Cortex of kidney (tissue), 1 donor: Measurements from ENCODE around the gene MAPKAP1.
"Not testable (repeated sequence)": the region's sequence is repeated elsewhere in the genome, so short reads cannot be mapped to it uniquely, and the experiment has no call there.

Experiments used
- DNase-seq: peaks from one replicate; lab custom pipeline; 2025; lab: John Stamatoyannopoulos, UW

MAPKAP1 gene

DNA sequence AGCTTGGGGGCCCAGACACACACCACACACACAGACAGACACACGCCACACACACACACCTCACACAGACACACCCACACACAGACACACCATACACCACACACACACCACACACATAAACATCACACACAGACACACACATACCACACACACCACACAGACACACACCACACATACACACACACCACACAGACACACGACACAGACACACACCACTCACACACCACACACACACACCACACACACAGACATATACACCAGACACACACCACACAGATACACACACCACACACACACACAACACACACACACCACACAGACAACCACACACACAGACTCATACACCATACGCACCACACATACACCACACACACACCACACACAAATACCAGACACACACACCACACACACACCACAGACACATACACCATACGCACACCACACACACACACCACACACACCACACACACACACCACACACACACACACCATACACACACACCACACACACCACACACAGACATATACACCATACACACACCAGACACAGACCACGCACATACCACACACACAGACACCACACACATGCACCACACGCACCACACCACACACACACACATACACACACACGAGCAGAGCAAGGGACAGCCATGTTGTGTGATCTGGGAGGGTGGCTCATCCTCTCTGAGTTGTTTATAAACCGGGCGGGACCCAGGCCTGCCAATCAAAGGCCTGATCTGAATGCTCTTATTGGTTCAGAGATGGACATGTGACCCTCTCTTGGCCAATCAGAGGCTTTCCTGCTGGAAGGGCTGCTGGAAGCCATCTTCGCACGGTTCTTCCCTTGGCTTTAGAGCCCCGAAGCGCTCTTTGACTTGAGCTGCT is 297.1 kb downstream of the MAPKAP1 start:
- no peak for DNase-seq

DNA sequence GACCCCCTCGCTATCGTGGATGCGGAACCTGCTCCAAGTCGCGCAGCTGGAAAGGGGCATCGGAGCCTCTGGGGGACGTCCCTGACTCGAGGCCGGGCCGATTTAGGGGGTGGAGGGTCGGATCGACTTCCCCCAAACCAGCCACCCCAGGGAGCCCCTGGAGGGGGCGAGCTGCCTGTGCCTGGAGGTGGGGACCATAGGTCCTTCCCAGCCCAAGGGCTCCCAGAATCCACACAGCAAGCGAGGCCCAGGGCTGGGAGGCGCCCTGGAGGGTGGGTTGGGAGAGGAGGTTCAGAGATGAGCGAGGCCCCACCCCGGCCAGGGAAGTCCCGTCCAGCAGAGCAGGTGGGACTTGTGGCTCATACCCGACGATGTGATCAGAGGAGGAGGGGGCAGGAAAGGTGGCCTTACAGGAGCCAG is 297.8 kb downstream of the MAPKAP1 start:
- DNase-seq, result no peak

DNA sequence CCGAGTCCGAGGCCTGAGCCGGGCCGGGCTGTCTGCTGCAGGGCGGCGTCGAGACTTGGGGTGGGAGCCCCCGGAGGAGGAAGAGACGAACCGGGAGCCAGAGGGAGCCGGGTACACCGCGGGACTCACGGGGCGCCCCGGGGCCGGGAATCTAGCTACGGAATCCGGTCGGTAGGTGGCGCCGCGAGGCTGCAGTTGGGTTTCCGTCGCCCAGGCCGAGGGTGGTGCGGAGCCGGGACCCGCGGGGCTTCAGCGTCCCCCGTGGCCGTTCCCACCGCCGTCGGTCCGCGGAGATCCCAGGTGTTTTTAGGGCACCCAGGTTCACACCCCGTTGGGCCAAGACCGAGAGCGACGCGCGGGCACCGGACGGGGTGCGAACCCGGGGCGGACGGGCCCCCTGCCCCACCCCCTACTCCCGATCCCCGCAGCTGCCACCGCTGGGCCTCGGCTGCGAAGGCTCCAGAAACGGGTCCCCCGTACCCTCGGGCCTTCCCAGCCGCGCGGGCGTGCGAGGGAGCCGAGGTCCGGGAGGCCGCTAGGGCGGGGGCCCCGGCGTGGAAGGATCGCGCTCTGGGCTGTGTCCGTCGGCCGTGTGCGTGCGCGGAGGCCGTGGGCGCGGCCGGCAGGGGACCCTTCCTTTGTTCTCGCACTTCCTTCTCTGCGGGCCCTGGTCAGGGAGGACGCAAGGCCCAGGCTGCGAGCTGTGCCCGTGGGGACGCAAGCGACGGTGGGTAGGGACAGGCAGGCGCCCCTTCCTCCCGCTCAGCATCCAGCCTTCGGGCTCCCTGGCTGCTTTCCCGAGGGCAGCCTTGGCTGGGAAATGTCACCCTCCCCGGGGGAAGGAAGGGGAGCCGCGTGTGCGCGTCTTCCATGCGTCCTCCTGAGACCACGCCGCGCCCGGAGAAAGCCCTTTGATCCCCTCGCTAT is 298.8 kb downstream of the MAPKAP1 start:
- no peak for DNase-seq

DNA sequence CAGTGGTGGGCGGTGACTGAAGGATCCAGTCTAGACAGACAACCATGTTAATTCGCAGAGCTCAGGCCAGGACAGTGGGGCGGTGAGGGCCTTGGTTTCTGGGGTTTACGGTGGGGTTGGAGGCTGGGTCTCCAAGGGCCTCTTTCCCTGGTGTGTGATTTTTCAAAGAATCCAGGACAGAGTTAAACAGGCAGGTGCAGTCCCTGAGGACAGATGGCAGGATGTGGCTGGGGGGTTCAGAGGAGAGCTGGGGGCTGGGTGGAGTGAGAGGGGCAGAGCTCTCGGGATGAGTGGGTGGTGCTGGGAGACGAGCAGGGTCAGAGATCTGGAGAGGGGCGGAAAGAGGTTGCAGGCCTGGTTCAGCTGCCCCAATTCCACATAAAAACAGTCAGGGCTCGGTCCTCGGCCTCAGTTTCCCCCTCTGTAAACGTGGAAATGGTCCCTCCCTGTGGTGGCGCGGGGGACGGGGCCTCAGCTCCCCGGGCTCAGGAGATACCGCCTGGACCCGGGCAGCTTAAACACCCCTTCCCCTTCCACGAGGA is 299.5 kb downstream of the MAPKAP1 start:
- DNase-seq, result no peak

DNA sequence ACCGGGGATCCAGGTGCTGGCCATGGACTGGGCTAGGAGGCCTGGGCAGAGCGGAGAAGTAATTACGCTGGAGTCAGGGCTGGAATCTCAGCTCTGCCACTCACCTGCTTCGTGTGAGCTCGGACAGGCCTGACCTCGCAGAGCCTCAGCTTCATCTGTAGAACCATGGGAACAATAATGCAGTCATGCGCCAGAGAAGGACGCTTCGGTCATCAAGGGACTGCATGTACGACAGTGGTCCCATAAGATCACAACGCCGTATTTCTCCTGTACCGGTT is 300.3 kb downstream of the MAPKAP1 start:
- DNase-seq, result no peak

DNA sequence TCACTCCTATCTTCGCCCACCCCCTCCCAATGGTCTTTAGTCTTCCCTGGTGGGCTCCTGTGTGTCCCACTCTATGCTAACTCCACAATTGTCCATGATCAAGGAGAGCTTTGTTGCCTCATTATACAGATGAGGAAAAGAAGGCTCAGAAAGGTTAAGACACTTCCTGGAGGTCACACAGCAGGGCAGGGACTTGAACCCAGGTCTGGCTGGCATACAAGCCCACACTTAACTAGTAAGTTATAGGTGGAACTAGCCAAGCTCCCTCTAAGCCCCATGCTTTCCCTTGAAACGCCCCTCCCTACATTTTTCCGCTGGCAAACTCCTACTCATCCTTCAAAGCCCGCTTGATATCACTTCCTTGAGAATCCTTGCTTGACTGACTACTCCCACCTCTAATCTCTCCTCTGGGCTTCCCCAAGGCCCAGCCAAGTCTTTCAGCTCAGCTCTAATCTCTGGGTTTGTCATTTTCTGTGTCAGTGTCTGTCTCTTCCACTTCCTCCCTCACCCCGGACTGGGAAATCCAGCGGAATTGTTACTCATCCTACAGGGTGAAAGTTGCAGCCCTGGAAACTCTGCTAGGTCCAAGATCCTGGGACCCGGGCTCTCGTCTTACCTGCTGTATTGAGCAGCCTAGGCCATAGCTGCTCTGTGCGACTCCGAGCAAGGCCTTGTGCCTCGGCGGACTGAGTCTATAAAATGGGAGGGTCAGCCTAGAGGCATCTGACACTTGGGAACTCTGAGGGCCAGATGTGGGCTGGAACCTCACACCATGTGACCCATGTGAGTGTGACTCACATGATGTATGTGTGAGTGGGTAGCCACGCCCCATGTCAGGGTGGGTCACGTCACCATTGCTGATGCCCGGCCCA is 300.8 kb downstream of the MAPKAP1 start:
- no peak for DNase-seq

DNA sequence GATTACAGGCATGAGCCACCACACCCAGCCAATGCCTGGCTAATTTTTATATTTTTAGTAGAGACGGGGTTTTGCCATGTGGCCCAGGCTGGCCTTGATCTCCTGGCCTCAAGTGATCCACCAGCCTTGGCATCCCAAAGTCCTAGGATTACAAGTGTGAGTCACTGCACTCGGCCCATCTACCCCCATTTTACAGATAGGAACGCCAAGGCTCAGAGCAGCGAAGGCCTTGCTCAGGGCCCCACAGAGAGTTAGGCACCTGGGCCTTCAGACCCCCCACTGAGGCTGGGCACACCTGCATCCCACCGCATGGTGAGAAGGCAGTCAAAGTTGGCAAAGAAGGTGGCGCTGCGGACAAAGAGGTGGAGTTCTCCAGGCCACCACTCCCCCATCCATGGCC is 302.3 kb downstream of the MAPKAP1 start:
- no peak for DNase-seq

DNA sequence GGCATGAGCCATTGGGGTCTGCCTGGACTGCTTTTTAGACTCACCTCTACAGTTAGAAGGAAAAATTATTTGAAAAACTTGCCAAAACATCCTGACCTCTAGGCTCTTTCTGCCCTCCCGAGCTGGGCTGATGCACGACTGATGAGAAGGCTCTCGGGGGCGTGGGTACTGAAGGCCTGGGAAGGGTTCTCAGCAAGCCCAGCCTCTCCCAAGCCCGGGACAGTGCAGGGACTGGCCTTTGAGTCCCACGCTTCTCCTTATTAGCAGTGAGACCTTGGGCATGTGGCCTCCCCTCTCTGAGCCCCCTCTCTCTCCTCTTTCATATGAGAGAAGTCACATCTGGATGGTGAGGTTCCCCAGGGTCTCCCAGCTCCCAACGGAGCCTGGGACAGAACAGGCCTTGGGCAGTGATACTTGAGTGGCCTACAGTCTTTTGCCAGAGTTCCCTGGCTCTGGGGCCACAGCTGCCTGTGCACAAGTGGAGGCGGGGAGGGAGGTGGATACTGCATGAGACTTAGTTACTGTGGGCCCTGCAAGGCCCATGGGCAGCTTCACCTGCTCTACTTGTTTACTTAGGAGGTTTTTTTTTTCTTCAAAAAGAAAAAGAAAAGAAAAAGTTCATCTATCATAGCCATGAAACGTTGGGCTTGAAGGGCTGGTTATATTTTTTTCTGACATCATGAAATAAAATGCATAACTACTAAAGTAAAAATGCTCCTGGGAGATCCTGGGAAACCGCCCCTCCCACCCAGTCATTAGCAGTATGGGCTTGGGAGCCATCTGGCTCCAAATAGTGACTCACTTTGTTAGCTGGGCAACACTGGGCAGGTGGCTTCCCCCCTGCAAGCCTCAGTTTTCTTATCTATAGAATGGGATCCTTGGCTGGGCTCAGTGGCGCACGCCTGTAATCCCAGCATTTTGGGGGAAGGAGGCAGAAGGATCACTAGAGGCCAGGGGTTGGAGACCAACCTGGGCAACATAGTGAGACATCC is 306.0 kb downstream of the MAPKAP1 start:
- no peak for DNase-seq

DNA sequence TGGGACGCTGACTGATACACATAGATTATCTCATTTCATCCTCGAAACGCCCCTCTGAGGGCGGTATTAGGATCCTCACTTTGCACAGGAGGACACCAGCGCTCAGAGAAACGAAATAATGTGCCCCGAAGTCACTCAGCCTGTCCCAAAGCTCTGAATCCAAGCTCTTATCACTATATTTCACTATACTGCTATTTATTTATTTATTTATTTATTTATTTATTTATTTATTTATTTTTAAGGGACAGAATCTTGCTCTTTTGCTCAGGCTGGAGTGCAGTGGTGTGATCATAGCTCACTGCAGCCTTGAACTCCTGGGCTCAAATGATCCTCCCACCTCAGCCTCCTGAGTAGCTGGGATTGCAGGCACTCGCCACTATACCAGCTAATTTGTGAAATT is 306.8 kb downstream of the MAPKAP1 start:
- not testable (repeated sequence) for DNase-seq

DNA sequence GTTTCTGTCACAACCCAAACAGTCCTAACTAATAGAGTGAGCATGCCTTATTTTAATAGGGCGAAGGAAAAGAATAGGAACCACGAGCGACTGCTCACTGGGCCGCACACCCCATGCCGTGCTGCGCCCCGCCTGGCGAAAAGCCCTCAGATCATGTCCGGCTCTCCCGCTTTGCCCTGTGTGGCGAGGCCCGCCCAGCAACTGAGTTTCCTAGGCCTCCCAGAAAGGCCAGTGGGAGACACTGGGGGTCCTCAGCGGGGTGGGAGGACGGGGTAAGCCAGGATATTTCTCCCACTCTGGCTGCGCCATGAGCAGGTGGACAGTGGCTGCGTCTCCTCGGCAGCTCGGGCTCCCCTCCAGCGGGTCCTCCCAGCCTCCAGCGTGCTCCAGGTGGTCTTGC is 307.3 kb downstream of the MAPKAP1 start:
- no peak for DNase-seq

DNA sequence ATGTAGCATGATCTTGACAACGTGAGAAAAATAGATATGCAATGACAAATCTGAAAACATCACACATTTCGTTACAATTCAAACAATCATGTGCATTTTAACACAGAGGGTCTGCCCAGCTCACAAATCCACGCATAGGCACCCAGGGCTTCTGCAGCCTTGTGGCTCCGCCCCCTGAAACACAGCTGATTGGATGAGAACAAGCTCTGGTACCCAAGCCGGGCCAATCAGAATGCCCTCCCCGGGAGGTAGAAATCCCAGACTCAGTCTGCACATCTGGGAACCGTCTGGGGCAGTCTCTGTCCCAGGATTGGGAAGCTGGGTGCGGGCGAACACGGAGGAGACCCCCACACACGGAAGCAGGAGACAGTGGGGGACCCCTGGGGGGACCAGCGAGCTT is 307.8 kb downstream of the MAPKAP1 start:
- no peak for DNase-seq

DNA sequence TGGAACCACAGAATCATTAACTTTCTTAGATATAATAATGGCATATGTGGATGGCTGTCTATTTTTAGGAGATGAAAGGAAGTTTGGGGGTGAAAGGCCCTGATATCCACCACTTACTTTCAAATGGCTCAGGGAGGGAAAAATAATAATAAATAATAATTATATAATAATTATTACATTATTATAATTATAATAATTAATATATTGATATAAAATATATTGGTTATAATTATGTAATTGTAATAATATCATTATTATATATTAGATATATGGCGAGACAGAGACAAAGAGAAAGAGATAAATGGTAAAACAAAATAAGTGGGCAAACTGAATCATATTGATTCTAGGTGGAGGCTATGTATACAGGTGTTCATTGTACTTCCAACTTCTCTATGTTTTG is 308.8 kb downstream of the MAPKAP1 start:
- no peak for DNase-seq

DNA sequence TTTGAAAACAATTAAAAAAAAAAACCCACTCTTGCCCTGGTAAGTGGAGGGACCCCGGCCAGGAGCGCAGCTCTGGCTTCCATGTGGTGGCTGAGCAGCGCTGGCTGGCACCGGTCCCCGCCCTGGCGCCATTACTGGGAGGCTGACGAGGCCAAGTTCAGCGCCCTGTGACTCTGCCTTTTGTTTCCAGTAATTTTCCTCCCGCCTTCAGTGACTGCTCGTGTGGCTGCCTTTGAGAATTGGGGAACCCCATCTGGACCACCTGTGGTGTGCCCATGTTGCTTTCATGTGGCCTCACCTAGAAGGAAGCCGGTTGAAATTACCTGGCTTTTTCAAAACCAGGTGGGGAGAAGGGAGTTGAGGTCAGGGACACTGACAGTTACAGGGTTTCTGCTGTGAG is 309.3 kb downstream of the MAPKAP1 start:
- no peak for DNase-seq

DNA sequence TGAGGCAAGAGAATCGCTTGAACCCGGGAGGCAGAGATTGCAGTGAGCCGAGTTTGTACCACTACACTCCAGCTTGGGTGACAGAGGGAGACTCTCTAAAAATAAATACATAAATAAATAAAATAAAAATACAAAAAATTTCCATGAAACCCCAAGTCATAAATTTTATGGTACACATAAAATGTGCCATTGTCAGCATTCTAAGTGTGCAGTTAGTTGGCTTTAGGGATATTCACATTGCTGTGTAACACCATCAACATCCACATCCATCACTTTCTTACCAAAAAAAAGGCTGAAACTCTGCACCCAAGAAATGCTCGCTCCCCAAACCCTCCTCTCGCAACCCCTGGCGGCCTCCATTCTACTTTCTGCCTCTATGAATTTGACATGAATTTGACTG is 310.2 kb downstream of the MAPKAP1 start:
- no peak for DNase-seq

DNA sequence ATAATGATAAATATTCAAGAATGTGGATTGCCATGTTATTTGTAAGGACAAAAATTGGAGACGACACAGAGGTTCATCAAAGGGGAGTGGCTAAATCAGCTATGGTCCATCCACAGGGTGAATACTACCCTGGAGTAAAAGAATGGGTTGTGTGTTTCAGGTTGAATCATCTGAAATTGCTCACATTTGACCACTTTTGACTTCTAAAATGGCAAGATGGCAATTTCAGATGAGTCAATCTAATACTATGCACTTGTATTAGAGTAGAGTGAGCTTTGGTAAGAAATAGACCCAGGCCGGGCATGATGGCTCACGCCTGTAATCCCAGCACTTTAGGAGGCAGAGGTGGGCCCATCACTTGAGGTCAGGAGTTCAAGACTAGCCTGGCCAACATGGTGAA is 313.6 kb downstream of the MAPKAP1 start:
- DNase-seq, result no peak

DNA sequence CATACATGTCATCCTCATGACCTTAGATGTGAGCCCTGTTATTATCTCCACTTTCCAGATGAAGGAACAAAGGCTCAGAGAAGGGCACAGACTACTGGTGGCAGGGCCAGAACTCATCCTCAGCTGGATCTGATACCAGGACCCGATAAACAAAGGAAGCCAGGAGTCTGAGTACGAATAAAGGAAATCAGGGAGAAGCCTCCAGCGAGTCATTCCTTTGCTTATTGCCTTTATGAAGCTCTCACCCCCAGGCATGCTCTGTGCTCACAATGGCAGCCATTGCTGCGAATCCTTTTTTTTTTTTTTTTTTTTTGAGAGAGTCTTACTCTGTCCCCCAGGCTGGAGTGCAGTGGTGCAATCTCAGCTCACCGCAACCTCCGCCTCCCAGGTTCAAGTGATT is 315.3 kb downstream of the MAPKAP1 start:
- DNase-seq, result no peak

DNA sequence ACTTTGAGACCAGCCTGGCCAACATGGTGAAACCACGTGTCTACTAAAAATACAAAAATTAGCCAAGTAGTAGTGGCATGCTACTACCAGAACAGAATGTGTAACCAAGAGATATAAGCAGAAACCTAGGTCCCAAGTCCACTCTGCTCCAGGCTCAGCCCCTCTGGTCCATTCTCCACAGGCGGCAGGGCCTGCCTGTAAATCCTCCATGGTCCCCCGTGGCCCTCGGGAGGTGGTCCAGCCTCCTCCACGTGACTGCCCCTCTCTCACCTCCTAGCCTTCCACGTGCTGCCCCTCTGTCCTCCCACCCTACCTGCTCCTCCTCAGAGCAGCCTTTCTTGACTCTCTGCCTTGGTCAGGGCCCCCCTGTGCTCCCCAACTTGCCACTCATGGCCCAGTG is 318.0 kb downstream of the MAPKAP1 start:
- no peak for DNase-seq

DNA sequence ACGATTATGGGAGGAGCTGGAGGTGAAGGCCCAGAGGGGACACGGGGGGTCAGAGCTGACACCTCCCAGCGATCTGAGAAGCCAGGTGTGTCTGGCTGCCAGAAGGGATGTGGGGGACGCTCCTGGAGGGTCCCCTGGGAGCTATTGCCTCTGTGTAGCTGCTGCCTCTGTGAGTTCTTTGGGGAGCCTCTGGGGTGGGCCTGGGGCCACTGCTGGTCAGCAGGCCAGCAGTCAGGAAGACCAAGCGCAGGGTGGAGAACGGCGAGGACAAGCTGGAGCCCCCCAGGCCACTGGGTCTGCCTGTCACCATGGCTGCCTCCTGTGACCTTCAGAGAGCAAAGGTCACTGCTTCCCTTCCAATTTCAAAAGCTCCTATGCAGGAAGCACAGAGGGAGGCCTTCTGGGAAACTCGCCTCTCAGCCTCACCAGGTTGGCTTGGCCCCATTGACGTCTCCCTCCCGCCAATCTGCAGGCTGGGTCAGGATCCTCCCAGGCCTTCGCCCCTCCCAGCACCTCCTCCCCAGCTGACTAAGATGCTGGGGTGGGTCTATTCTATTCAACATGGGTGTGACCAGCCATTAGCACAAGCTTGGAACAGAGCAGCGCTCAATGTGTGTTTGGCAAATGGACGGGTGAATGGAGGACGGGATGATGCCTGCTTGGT is 319.0 kb downstream of the MAPKAP1 start:
- DNase-seq, result no peak
